Heart right ventricle (tissue), 16 donors: Measurements from ENCODE around the gene PNPLA2. TPM values are rescaled to one million over a fixed set of nuclear protein-coding genes. Genes with fewer than 3 reads are reported as not detected.

ENCODE experiments used
- ATAC-seq, 8 donors: fragments of 200-7000 bp; cut with Tn5 transposase; one replicate each; pipeline ENCODE4 v1.9.1; 2020; ENCODE audit warnings: mild to moderate bottlenecking in 8 of 8, moderate library complexity in 8 of 8, moderate number of reproducible peaks in 1 of 8
- DNase-seq, 2 donors: peaks; one replicate each; pipeline ENCODE4 v3.0.0-alpha.2; 2020
- H3K27ac ChIP-seq, 10 donors: fragments of 200-600 bp; sonication (generic) in 2 of 10; one replicate each; pipeline versions ENCODE4 v1.5.0 to v1.8.0; 2020 to 2022; ENCODE audit warnings: mild to moderate bottlenecking in 3 of 10
- H3K27me3 ChIP-seq, 7 donors: fragments of 200-600 bp; one replicate each; pipeline ENCODE4 v1.8.0; 2021 to 2022; ENCODE audit warnings: mild to moderate bottlenecking in 2 of 7
- H3K36me3 ChIP-seq, 9 donors: fragments of 200-600 bp; sonication (generic) in 1 of 9; one replicate each; pipeline versions ENCODE4 v1.5.0 to v1.8.0; 2020 to 2022; ENCODE audit warnings: mild to moderate bottlenecking in 2 of 9
- H3K4me1 ChIP-seq, 9 donors: fragments of 200-600 bp; sonication (generic) in 1 of 9; one replicate each; pipeline versions ENCODE4 v1.5.0 to v1.8.0; 2020 to 2022; ENCODE audit warnings: mild to moderate bottlenecking in 4 of 9
- H3K4me3 ChIP-seq, 10 donors: fragments of 200-600 bp; sonication (generic) in 2 of 10; one replicate each; pipeline versions ENCODE4 v1.5.0 to v1.8.0; 2020 to 2022; ENCODE audit warnings: mild to moderate bottlenecking in 7 of 10, moderate library complexity in 2 of 10
- H3K9me3 ChIP-seq, 11 donors: fragments of 200-600 bp in 10 of 11; sonication (generic) in 2 of 11; one replicate each; pipeline versions ENCODE4 v1.5.0 to v1.8.0; 2013 to 2022; ENCODE audit warnings: mild to moderate bottlenecking in 2 of 11, control low read depth in 1 of 11, moderate library complexity in 1 of 11
- WGBS, 2 donors: extraction: QIAGEN DNeasy Blood & Tissue Kit; methylation state at CpG; one replicate each; pipeline ENCODE4 v1.1.7; 2013; ENCODE audit warnings: inconsistent platforms in 1 of 2; 5-methylcytosine and 5-hydroxymethylcytosine counted together
- intact Hi-C, 10 donors: fragments of 100-400 bp; cut with DNase I; formaldehyde crosslinking; loops; one replicate each; pipeline versions ENCODE4 v1.11.1 to v1.14.2; 2022
- polyA plus RNA-seq, 2 donors: library from polyadenylated mRNA; stranded (reverse); fragments of 200-250 nt; gene quantifications; one replicate each; pipeline ENCODE4 v1.2.3, GENCODE V29; 2013
- total RNA-seq, 10 donors: library from RNA; stranded (reverse); fragmentation: NEBNext Ultra II Directional in 3 of 10; extraction: Animal tissue kit (Norgen Biotek cat#: 25700) in 3 of 10; gene quantifications; one replicate each; pipeline versions ENCODE4 v1.2.1 to v1.2.4, GENCODE V29; 2021 to 2023
- TF ChIP-seq, protein P1 (sequence below), 9 donors: fragments of 200-600 bp; sonication (generic) in 2 of 9; IDR thresholded peaks; one replicate each; pipeline versions ENCODE4 v1.5.0 to v1.8.0; 2021 to 2022; ENCODE audit warnings: antibody characterized with exemption in 9 of 9, mild to moderate bottlenecking in 5 of 9, moderate library complexity in 1 of 9
- donor health status: Arrhythmogenic right ventricular cardiomyopathy.
- donor health status: ischemic (EF 13 %, LVEDD 7.1; RV severe dilation, severe dysfunction).
- donor health status: healthy with polysubstance abuse.
- donor health status: DM: no; HTN: yes; CAD: no.
- donor health status: DM: no; HTN: no; CAD: no.
- donor health status: ischemic (EF 25% LVEDD 6.9; RV normal size, moderate dysfunction).
- donor health status: ischemic (EF 25% LVEDD 5.7; RV mildly dilated, moderate dysfunction).
- donor health status: healthy.
- donor health status: DM: yes; HTN: yes; CAD: no.
- donor health status: Ischemic cardiomyopathy.
- donor health status: ischemic (EF 35%, LVEDD 5.7; RV mildly dilated, moderate dysfunction).
- donor health status: nonischemic (EF 11% LVEDD 7.7; RV severe dilation, severe dysfunction).
- donor health status: DM: yes; HTN: yes; CAD: no.
- donor health status: PGD.
- donor health status: ischemic (EF 29% LVEDD 5.4; RV normal size, mild dysfunction).
- donor health status: nonischemic (EF 23%, LVEDD 6.1; RV moderate dilation, normal function).

The PNPLA2 gene
- total and polyA plus RNA-seq, 12 donors = 114 to 359 (median 247) TPM

DNA sequence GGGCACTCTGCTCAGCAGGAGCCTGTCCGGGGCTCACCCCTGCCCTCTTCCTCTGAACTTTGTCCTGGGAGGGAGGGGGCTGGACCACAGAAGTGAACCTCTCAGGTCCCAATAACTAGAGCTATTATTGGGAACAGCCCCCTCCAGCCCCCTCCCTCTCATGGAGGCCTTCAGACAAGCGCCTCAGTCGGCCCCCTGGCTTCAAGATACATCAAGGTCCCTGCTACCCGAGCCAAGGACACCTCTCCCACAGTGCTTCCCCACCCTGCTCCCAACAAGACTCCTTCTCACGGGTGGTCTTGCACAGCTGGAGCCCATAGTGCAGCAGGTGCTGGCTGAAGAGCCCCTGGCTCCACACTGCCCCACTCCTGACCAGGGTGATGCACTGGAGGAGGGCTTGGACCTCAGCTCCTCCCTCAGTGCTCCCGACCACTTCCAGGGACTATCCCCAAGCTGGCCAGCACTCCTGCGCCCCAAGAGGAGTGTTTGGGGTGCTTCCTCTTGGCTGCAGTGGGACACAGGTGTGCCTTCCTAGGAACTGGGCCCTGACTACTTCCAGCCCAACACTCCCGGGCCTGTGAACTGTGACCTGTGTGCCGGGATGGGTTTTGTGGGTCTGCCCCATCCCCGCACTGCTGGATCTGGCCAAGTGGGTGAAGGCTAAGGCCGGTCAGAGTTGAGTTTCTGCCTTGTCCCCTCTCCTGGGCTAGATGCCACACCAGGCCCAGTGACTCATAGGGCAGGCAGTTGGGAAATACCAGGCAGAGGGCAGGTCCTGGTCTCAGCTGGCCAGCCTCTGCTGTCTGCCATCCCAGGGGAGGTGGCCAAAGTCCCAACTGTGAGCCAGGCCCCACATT, 2.2 kb downstream of the PNPLA2 start:
- DNase-seq = peak; percentile 79 to 80
- Histone ChIP-seq H3K4me3 (peak overlapping the region; percentile 69 to 99 (median 92)), H3K9me3 (no peaks in the 10 kb centered on the region), H3K4me1 (peaks cover 16 to 55% (median 38%) of the 10 kb centered on the region in 9 donors), H3K36me3 (peaks cover 0 to 44% (median 20%) of the 10 kb centered on the region in 9 donors), H3K27me3 (no peaks in the 10 kb centered on the region), H3K27ac (peak overlapping the region; percentile 87 to 99 (median 98))
- ATAC-seq = peak; percentile 8 to 81 (median 68)
- 42 to 48% methylated on average over 11 of the region's 11 CpGs for WGBS, 2 donors
- TF ChIP-seq, protein P1, sequence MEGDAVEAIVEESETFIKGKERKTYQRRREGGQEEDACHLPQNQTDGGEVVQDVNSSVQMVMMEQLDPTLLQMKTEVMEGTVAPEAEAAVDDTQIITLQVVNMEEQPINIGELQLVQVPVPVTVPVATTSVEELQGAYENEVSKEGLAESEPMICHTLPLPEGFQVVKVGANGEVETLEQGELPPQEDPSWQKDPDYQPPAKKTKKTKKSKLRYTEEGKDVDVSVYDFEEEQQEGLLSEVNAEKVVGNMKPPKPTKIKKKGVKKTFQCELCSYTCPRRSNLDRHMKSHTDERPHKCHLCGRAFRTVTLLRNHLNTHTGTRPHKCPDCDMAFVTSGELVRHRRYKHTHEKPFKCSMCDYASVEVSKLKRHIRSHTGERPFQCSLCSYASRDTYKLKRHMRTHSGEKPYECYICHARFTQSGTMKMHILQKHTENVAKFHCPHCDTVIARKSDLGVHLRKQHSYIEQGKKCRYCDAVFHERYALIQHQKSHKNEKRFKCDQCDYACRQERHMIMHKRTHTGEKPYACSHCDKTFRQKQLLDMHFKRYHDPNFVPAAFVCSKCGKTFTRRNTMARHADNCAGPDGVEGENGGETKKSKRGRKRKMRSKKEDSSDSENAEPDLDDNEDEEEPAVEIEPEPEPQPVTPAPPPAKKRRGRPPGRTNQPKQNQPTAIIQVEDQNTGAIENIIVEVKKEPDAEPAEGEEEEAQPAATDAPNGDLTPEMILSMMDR (IDR thresholded peaks at IDR 0.05) = no peak
- intact Hi-C loops = no loop called here

DNA sequence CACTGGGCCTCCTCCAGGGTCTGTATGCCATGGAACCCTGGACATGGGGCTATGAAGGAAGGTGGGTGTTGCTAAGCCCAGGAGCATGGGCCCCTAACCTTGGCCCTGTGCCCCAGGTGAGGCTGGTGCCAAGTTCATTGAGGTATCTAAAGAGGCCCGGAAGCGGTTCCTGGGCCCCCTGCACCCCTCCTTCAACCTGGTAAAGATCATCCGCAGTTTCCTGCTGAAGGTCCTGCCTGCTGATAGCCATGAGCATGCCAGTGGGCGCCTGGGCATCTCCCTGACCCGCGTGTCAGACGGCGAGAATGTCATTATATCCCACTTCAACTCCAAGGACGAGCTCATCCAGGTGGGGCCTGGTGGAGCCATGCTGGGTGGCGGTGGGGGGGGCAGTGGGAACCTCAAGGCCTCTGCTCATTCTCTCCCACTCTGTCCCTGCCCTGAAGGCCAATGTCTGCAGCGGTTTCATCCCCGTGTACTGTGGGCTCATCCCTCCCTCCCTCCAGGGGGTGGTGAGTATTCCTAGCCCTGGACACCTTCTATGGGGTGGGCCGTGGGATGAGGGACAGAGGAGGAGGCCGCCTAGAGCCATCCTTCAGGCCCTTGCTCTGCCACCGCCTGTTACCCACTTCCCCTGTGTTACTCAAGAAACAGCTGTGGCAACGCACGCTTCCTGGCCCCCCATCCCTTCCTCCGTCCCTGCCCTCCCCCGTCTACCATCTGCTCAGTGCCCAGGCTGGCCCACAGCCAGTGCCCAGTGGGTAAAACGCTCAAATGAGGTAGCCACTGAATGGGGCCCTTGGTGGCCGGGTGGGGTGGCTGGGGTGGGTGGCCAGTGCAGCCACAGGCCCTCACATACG, 3.0 kb downstream of the PNPLA2 start:
- intact Hi-C loops = no loop called here
- ATAC-seq (peak in 1 of 8 donors; percentile 0), DNase-seq (peak in 1 of 2 donors; percentile 58)
- TF ChIP-seq, protein P1 (IDR thresholded peaks at IDR 0.05) = no peak
- peak overlapping the region in 6 of 10 donors; percentile 69 to 97 (median 94) for H3K4me3 ChIP-seq
- peaks cover 21 to 63% (median 47%) of the 10 kb centered on the region in 9 donors for H3K4me1 ChIP-seq
- peak overlapping the region in 9 of 10 donors; percentile 40 to 99 (median 98) for H3K27ac ChIP-seq
- H3K9me3 ChIP-seq = no peaks in the 10 kb centered on the region
- H3K27me3 ChIP-seq = peaks cover 0 to 6% (median 0%) of the 10 kb centered on the region in 7 donors
- 61 to 68% methylated on average over 22 of the region's 22 CpGs for WGBS, 2 donors
- peaks cover 0 to 46% (median 20%) of the 10 kb centered on the region in 9 donors for H3K36me3 ChIP-seq

DNA sequence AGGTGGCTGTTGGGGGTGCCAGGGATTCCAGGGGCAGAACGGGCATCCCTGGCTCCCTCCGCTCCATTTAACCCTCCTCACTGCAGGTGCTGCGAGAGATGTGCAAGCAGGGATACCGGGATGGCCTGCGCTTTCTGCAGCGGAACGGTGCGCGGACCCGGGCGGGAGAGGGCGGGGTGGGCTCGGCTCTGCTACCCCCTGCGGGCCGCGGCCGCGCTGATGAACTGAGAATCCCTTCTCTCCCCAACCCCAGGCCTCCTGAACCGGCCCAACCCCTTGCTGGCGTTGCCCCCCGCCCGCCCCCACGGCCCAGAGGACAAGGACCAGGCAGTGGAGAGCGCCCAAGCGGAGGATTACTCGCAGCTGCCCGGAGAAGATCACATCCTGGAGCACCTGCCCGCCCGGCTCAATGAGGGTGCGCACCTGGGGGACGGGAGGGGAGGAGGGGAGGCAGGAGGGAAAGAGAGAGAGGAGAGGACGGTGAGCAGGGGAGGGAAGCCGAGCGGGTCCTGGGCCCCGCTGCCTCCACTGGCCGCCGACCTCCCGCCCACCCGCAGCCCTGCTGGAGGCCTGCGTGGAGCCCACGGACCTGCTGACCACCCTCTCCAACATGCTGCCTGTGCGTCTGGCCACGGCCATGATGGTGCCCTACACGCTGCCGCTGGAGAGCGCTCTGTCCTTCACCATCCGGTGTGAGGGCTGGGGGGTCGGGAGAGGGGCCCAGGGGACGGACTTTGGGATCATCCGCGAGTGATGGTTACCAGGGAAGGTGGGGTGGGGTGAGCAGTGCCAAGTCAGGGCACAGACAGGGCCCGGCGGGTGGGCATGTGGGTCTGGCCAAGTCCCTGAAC, 5.0 kb downstream of the PNPLA2 start:
- Histone ChIP-seq H3K9me3 (no peaks in the 10 kb centered on the region), H3K36me3 (peaks cover 0 to 46% (median 20%) of the 10 kb centered on the region in 9 donors), H3K4me3 (no peak overlapping the region), H3K4me1 (peaks cover 33 to 80% (median 61%) of the 10 kb centered on the region in 9 donors), H3K27ac (no peak overlapping the region), H3K27me3 (peaks cover 0 to 25% (median 0%) of the 10 kb centered on the region in 7 donors)
- TF ChIP-seq, protein P1 (IDR thresholded peaks at IDR 0.05) = no peak
- DNase-seq = no peak
- intact Hi-C loops = no loop called here
- WGBS, 2 donors = 86 to 88% methylated on average over 53 of the region's 53 CpGs
- ATAC-seq = no peak
